PFSK-1 (cell line): Measurements from ENCODE around the gene COG7.

Experiments
- FOXP2 ChIP-seq: optimal IDR thresholded peaks from 2 replicates; pipeline ENCODE3; 2011; ENCODE audit warnings: borderline replicate concordance, control low read depth, inconsistent platforms; ENCODE audit not compliant: insufficient read depth; ENCODE audit errors: extremely low read length, extremely low read depth
- POLR2AphosphoS5 ChIP-seq: IDR thresholded peaks from 2 replicates; pipeline ENCODE4 v1.6.1; 2012; ENCODE audit warnings: low read depth, mild to moderate bottlenecking, control low read depth, low read length, moderate library complexity
- REST ChIP-seq, 2 experiments: IDR thresholded peaks; 2 replicates each; pipeline versions ENCODE4 v1.6.1 to v1.8.0; 2011 to 2012; ENCODE audit warnings: low read depth in 2 of 2, low read length in 2 of 2, control low read depth in 1 of 2, inconsistent platforms in 1 of 2, mild to moderate bottlenecking in 1 of 2, moderate library complexity in 1 of 2; ENCODE audit not compliant: insufficient read depth in 1 of 2
- SIN3A ChIP-seq: IDR thresholded peaks from 2 replicates; pipeline ENCODE4 v1.6.1; 2012; ENCODE audit warnings: mild to moderate bottlenecking, low read length, moderate library complexity, borderline replicate concordance; ENCODE audit not compliant: insufficient read depth
- TAF1 ChIP-seq: IDR thresholded peaks from 2 replicates; pipeline ENCODE4 v1.6.1; 2012; ENCODE audit warnings: low read length, control low read depth, borderline replicate concordance; ENCODE audit not compliant: insufficient read depth

- no peak for TF ChIP-seq SIN3A
- TF ChIP-seq REST (IDR thresholded peaks at IDR 0.05; ENCODE audit: insufficient read depth in 1 of 2, low read depth in 2 of 2, low read length in 2 of 2): no peak
- no peak for TF ChIP-seq TAF1
- no peak for TF ChIP-seq POLR2AphosphoS5
- TF ChIP-seq FOXP2: no peak
Observed at GRCh38 chr16:23485841-23486240, 32.9 kb upstream of the COG7 start.
